Progenitor cell of endocrine pancreas (in vitro differentiated cells): ENCODE data around the gene CPT1A. TPM values are rescaled to one million over a fixed set of nuclear protein-coding genes. Genes with fewer than 3 reads are reported as not detected.

Experiments
- DNase-seq: peaks from one replicate; pipeline ENCODE4 v3.0.0; 2021; ENCODE audit warnings: low spot score; ENCODE audit not compliant: unreplicated experiment
- H3K27ac Mint-ChIP-seq: 2 replicates; pipeline ENCODE4 v1.8.0; 2021; ENCODE audit warnings: mild to moderate bottlenecking, moderate library complexity, mixed read lengths
- H3K27me3 Mint-ChIP-seq: 2 replicates; pipeline ENCODE4 v1.8.0; 2021; ENCODE audit warnings: mixed read lengths
- H3K36me3 Mint-ChIP-seq: 2 replicates; pipeline ENCODE4 v1.8.0; 2022; ENCODE audit warnings: mixed read lengths; ENCODE audit not compliant: insufficient read depth
- H3K4me1 Mint-ChIP-seq: 2 replicates; pipeline ENCODE4 v1.8.0; 2021; ENCODE audit warnings: low read depth, mixed read lengths
- H3K4me3 Mint-ChIP-seq: 2 replicates; pipeline ENCODE4 v1.8.0; 2021; ENCODE audit warnings: low read depth, mild to moderate bottlenecking, moderate library complexity, mixed read lengths
- H3K9me3 Mint-ChIP-seq: 2 replicates; pipeline ENCODE4 v1.8.0; 2021; ENCODE audit warnings: low read depth, mixed read lengths
- total RNA-seq: library from RNA; stranded (reverse); gene quantifications from 2 replicates; pipeline ENCODE4 v1.2.1, GENCODE V29; 2021
- TF ChIP-seq, protein P1 (sequence below): fragments of 200-600 bp; sonication (generic); IDR thresholded peaks from one replicate; pipeline ENCODE4 v1.5.0; 2021; ENCODE audit warnings: antibody characterized with exemption, mild to moderate bottlenecking; ENCODE audit not compliant: unreplicated experiment

Gene CPT1A
- total RNA-seq, 1 donor from 2014 or later = 5.7 TPM

DNA sequence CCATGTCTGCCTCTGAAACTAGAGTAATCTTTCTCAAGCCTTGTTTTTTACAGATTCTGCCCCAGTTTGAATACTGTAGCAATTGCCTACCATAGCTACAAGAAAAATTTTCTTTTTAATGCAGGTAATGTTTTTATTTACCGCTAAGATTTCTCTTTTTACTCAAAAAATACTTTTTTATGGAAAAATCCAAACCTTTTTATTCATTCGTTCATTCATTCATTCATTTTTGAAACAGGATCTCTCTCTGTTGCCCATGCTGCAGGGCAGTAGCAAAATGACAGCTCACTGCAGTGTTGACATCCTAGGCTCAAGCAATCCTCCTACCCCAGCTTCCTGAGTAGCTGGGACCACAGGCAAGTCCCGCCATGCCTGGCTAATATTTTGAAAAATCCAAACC is 2.7 kb upstream of the CPT1A start:
- H3K36me3 Mint-ChIP-seq = no peaks in the 10 kb centered on the region
- peaks cover 75% of the 10 kb centered on the region for H3K27me3 Mint-ChIP-seq
- no peak overlapping the region for H3K27ac Mint-ChIP-seq
- TF ChIP-seq, protein P1, sequence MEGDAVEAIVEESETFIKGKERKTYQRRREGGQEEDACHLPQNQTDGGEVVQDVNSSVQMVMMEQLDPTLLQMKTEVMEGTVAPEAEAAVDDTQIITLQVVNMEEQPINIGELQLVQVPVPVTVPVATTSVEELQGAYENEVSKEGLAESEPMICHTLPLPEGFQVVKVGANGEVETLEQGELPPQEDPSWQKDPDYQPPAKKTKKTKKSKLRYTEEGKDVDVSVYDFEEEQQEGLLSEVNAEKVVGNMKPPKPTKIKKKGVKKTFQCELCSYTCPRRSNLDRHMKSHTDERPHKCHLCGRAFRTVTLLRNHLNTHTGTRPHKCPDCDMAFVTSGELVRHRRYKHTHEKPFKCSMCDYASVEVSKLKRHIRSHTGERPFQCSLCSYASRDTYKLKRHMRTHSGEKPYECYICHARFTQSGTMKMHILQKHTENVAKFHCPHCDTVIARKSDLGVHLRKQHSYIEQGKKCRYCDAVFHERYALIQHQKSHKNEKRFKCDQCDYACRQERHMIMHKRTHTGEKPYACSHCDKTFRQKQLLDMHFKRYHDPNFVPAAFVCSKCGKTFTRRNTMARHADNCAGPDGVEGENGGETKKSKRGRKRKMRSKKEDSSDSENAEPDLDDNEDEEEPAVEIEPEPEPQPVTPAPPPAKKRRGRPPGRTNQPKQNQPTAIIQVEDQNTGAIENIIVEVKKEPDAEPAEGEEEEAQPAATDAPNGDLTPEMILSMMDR = no peak
- peaks cover 16% of the 10 kb centered on the region for H3K4me1 Mint-ChIP-seq
- no peaks in the 10 kb centered on the region for H3K9me3 Mint-ChIP-seq
- peak overlapping the region; percentile 55 for H3K4me3 Mint-ChIP-seq
- DNase-seq = no peak

DNA sequence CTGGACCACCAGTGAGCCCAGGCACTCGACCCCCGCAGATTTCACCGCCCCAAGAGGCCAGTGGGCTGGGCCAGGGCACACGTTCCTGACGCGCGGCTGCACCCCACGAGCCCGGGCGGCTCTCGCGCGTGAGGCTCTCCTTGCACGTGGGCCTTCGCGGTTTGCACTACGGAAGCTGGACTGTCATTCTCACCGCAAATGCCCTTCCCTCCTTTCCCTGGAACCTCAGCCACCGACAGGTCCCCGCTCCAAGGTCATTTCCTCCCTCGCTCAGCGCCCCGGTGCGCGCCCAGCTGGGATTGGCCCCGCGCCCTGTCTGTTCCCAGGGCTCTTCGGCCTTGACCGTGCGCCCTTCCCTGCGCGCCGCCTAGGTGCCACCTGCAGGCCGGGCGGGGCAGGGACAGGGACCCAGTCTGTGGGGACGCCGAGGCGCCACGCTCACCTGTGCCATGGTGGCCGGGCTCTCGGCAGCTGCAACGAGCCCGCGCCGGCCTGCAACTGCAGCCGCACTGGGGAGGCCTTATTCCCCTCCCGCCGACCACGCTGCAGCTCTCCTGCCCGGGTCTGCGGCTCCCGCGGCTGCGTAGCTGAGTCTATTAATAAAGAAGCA is 2.1 kb upstream of the CPT1A start:
- TF ChIP-seq, protein P1 = peak; percentile 72
- peak; percentile 70 for DNase-seq
- peaks cover 17% of the 10 kb centered on the region for H3K4me1 Mint-ChIP-seq
- no peaks in the 10 kb centered on the region for H3K36me3 Mint-ChIP-seq
- H3K4me3 Mint-ChIP-seq = peak overlapping the region; percentile 55
- H3K9me3 Mint-ChIP-seq = no peaks in the 10 kb centered on the region
- peaks cover 72% of the 10 kb centered on the region for H3K27me3 Mint-ChIP-seq
- no peak overlapping the region for H3K27ac Mint-ChIP-seq

GRCh38 chr11:68843052-68843561 is 1.4 kb upstream of the CPT1A start:
- Mint-ChIP-seq H3K36me3 (no peaks in the 10 kb centered on the region), H3K4me1 (peaks cover 20% of the 10 kb centered on the region), H3K27me3 (peaks cover 68% of the 10 kb centered on the region), H3K4me3 (no peak overlapping the region), H3K27ac (no peak overlapping the region), H3K9me3 (no peaks in the 10 kb centered on the region)
- DNase-seq = no peak
- TF ChIP-seq, protein P1 = no peak

GRCh38 chr11:68842427-68843051 is 823 bp upstream of the CPT1A start:
- DNase-seq = no peak
- H3K27ac Mint-ChIP-seq = no peak overlapping the region
- peaks cover 24% of the 10 kb centered on the region for H3K4me1 Mint-ChIP-seq
- H3K4me3 Mint-ChIP-seq = no peak overlapping the region
- peaks cover 65% of the 10 kb centered on the region for H3K27me3 Mint-ChIP-seq
- TF ChIP-seq, protein P1 = no peak
- no peaks in the 10 kb centered on the region for H3K36me3 Mint-ChIP-seq
- no peaks in the 10 kb centered on the region for H3K9me3 Mint-ChIP-seq

- H3K27ac Mint-ChIP-seq = no peak overlapping the region
- H3K36me3 Mint-ChIP-seq = no peaks in the 10 kb centered on the region
- no peaks in the 10 kb centered on the region for H3K9me3 Mint-ChIP-seq
- TF ChIP-seq, protein P1 = no peak
- peaks cover 24% of the 10 kb centered on the region for H3K4me1 Mint-ChIP-seq
- H3K27me3 Mint-ChIP-seq = peaks cover 54% of the 10 kb centered on the region
- DNase-seq = peak; percentile 25
- H3K4me3 Mint-ChIP-seq = peak overlapping the region; percentile 73
These were observed 759 bp downstream of the CPT1A start for GRCh38 chr11:68840661-68841653.
